ENCODE results near the gene HCRTR2.

GRCh38 chr6:55299286-55299985 is 125.1 kb downstream of the HCRTR2 start:
- TF ChIP-seq, protein P1, sequence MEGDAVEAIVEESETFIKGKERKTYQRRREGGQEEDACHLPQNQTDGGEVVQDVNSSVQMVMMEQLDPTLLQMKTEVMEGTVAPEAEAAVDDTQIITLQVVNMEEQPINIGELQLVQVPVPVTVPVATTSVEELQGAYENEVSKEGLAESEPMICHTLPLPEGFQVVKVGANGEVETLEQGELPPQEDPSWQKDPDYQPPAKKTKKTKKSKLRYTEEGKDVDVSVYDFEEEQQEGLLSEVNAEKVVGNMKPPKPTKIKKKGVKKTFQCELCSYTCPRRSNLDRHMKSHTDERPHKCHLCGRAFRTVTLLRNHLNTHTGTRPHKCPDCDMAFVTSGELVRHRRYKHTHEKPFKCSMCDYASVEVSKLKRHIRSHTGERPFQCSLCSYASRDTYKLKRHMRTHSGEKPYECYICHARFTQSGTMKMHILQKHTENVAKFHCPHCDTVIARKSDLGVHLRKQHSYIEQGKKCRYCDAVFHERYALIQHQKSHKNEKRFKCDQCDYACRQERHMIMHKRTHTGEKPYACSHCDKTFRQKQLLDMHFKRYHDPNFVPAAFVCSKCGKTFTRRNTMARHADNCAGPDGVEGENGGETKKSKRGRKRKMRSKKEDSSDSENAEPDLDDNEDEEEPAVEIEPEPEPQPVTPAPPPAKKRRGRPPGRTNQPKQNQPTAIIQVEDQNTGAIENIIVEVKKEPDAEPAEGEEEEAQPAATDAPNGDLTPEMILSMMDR (IDR thresholded peaks at IDR 0.05), result no peak
- TF ChIP-seq KDM5A (IDR thresholded peaks at IDR 0.05), result no peak
- TF ChIP-seq CBX2 (IDR thresholded peaks at IDR 0.05; ENCODE audit: borderline replicate concordance, low read depth), result no peak
- TF ChIP-seq JUN (IDR thresholded peaks at IDR 0.05), result no peak
- no peak for TF ChIP-seq MAX (IDR thresholded peaks at IDR 0.05)
- no peak for TF ChIP-seq PBX3 (IDR thresholded peaks at IDR 0.05)
